ENCODE data around the gene USP35. TPM values are rescaled to one million over a fixed set of nuclear protein-coding genes. Genes with fewer than 3 reads are reported as not detected.
"Not testable (repeated sequence)": the region's sequence is repeated elsewhere in the genome, so short reads cannot be mapped to it uniquely, and the experiment has no call there.

Gene USP35
- total and polyA plus RNA-seq, 12 donors: 13.6 to 75.9 (median 32.1) TPM

DNA sequence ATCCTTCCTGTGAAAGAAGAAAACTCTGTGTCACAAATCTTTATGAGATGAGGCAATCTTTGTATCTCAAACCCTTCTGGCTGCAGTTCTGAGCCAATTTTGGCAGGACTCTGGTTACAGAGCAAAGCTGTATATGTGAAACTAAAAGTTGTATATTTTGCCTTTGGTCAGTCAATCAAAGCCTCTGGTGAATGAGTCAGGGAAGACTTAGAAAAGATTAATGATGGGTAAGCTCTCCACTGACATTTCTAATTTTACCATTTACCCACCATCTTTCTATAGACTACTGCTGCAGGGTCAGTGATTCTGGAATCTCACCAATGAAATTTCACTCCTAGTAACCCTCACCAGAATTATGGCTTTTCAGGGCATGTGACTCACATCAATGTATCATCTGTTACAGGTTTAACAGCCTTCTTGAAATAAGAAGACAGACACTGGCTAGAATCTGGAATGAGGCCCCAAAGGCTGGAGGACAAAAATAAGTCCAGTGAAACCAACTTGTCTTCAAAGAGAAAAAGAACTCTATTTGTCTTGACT, 43.3 kb downstream of the USP35 start:
- H3K27me3 ChIP-seq: no peaks in the 10 kb centered on the region
- H3K4me1 ChIP-seq (replicated peaks in 1 of 2): peaks cover 13 to 28% of the 10 kb centered on the region in 2 donors
- H3K4me3 ChIP-seq: no peak overlapping the region
- intact Hi-C loops (cut with DNase I): loop anchor here in 1 of 2 donors (5.0 kb wide), 1 partner anchor 185 kb away; the partner anchor contains the start of gene GAB2
- no peak for TF ChIP-seq POLR2A (IDR thresholded peaks at IDR 0.05)
- TF ChIP-seq, protein P1, sequence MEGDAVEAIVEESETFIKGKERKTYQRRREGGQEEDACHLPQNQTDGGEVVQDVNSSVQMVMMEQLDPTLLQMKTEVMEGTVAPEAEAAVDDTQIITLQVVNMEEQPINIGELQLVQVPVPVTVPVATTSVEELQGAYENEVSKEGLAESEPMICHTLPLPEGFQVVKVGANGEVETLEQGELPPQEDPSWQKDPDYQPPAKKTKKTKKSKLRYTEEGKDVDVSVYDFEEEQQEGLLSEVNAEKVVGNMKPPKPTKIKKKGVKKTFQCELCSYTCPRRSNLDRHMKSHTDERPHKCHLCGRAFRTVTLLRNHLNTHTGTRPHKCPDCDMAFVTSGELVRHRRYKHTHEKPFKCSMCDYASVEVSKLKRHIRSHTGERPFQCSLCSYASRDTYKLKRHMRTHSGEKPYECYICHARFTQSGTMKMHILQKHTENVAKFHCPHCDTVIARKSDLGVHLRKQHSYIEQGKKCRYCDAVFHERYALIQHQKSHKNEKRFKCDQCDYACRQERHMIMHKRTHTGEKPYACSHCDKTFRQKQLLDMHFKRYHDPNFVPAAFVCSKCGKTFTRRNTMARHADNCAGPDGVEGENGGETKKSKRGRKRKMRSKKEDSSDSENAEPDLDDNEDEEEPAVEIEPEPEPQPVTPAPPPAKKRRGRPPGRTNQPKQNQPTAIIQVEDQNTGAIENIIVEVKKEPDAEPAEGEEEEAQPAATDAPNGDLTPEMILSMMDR (IDR thresholded peaks at IDR 0.05): no peak
- H3K27ac ChIP-seq: peak overlapping the region in 4 of 5 donors; percentile 19 to 65 (median 50)
- no peaks in the 10 kb centered on the region for H3K36me3 ChIP-seq (replicated peaks in 1 of 2)
- peak in 5 of 7 donors; percentile 54 to 76 (median 67) for DNase-seq
- no peaks in the 10 kb centered on the region for H3K9me3 ChIP-seq (replicated peaks in 1 of 3)

DNA sequence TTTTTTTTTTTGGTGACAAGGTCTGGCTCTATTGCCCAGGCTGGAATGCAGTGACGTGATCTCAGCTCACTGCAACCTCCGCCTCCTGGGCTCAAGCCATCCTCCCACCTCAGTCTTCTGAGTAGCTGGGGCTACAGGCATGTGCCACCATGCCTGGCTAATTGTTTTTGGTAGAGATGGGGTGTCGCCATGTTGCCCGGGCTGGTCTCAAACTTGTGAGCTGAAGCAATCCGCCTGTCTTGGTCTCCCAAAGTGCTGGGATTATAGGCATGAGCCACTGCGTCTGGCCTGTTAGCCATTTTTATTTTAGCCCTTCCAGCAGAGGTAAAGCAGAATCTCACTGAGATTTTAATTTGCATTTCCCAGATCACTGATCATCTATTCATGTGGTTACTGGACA, 44.3 kb downstream of the USP35 start:
- intact Hi-C loops (cut with DNase I): loop anchor here in 1 of 2 donors (5.0 kb wide), 1 partner anchor 184 kb away; the partner anchor contains the start of gene GAB2
- H3K4me1 ChIP-seq (replicated peaks in 1 of 2): peaks cover 13 to 27% of the 10 kb centered on the region in 2 donors
- WGBS, 4 donors: 89 to 96% (median 95%) methylated on average over 6 of the region's 6 CpGs

DNA sequence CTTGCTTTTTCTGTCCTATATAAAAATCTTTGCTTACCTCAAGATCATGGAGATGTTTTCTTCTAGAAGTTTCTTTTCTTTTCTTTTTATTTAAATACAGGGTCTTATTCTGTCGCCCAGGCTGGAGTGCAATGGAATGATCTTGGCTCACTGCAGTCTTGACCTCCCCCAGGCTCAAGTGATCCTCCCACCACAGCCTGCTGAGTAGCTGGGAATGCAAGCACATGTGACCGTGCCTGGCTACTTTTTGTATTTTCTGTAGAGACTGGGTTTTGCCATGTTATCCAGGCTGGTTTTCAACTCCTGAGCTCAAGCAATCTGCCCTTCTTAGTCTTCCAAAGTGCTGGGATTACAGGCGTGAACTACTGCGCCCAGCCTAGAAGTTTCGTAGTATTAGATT, 45.3 kb downstream of the USP35 start:
- intact Hi-C loops (cut with DNase I): loop anchor here in 1 of 2 donors (5.0 kb wide), 1 partner anchor 183 kb away; the partner anchor contains the start of gene GAB2
- Histone ChIP-seq H3K27ac (no peak overlapping the region), H3K4me3 (no peak overlapping the region), H3K36me3 (replicated peaks in 1 of 2) (no peaks in the 10 kb centered on the region), H3K27me3 (no peaks in the 10 kb centered on the region), H3K4me1 (replicated peaks in 1 of 2) (peaks cover 13 to 27% of the 10 kb centered on the region in 2 donors), H3K9me3 (replicated peaks in 1 of 3) (no peaks in the 10 kb centered on the region)
- TF ChIP-seq POLR2A (IDR thresholded peaks at IDR 0.05): no peak
- TF ChIP-seq, protein P1 (IDR thresholded peaks at IDR 0.05): no peak
- DNase-seq: no peak
- WGBS, 4 donors: 84 to 97% (median 95%) methylated on average over 5 of the region's 5 CpGs

More for the DNA sequence above, 44.3 kb downstream of the USP35 start:
- not testable (repeated sequence) for H3K4me3 ChIP-seq; DNase-seq; H3K27ac ChIP-seq; H3K9me3 ChIP-seq (replicated peaks in 1 of 3); H3K27me3 ChIP-seq; H3K36me3 ChIP-seq (replicated peaks in 1 of 2)

DNA sequence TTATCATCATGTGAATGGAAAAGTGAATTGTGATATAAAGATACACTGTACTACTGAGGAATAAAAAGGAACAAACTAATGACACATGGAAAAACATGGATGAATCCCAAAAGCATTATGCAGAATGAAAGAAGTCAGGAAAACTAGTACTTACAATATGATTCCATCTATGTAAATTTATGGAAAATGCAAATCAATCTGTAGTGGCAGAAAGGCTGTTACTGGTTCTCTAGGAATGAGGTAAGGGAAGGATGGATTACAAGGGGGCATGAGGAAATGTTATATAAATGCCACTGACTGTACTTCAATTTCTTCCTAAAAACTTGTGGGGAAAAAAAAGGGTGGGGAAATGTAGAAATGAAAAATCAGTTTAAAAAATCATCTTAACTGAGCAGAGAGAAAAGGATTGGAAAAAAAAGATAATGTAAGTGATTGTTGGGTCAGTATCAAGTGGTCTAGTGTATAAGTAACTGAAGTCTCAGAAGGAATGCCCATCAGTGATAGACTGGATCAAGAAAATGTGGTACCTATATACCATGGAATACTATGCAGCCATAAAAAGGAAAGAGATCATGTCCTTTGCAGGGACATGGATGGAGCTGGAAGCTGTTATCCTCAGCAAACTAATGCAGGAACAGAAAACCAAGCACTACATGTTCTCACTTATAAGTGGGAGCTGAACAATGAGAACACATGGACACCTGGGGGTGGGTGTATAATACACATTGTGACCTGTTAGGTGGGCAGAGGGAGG, 48.8 kb downstream of the USP35 start:
- H3K27me3 ChIP-seq: no peaks in the 10 kb centered on the region
- H3K27ac ChIP-seq: no peak overlapping the region
- TF ChIP-seq, protein P1 (IDR thresholded peaks at IDR 0.05): no peak
- TF ChIP-seq POLR2A (IDR thresholded peaks at IDR 0.05): no peak
- intact Hi-C loops (cut with DNase I): no loop called here
- H3K36me3 ChIP-seq (replicated peaks in 1 of 2): no peaks in the 10 kb centered on the region
- peaks cover 0 to 10% (median 0%) of the 10 kb centered on the region in 3 donors for H3K9me3 ChIP-seq (replicated peaks in 1 of 3)
- no peak overlapping the region for H3K4me3 ChIP-seq
- DNase-seq: no peak
- peaks cover 3% of the 10 kb centered on the region in 2 donors for H3K4me1 ChIP-seq (replicated peaks in 1 of 2)

All from adrenal gland (tissue), 12 donors.